Body of pancreas (tissue), 4 donors: ENCODE measurements around the gene SRGAP1.

Experiments
- CTCF ChIP-seq, 7 experiments: fragments of 450-650 bp in 4 of 7; fragments of 200-600 bp in 3 of 7; sonication (generic) in 3 of 7; IDR thresholded peaks; one replicate each; pipeline ENCODE4 v1.5.1; 2016 to 2019; ENCODE audit warnings: antibody characterized with exemption in 7 of 7
- POLR2A ChIP-seq, 3 donors: fragments of 450-650 bp; IDR thresholded peaks; one replicate each; pipeline ENCODE4 v1.6.1; 2016; ENCODE audit warnings: antibody characterized with exemption in 3 of 3, mild to moderate bottlenecking in 2 of 3

- TF ChIP-seq CTCF (IDR thresholded peaks at IDR 0.05) (no peak), POLR2A (IDR thresholded peaks at IDR 0.05) (no peak)
Observed at GRCh38 chr12:64087761-64088160, 243.3 kb downstream of the SRGAP1 start.
